ENCODE results near the gene ZFP57.

Gene ZFP57

DNA sequence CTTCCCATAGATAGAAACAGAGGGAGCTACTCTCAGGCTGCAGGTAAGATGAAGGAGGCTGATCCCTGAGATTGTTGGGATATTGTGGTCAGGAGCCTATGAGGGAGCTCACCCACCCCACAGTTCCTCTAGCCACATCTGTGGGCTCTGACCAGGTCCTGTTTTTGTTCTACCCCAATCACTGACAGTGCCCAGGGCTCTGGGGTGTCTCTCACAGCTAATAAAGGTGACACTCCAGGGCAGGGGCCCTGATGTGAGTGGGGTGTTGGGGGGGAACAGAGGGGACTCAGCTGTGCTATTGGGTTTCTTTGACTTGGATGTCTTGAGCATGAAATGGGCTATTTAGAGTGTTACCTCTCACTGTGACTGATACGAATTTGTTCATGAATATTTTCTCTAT is 45.0 kb upstream of the ZFP57 start:
- TF ChIP-seq SNAI2 (CRISPR knock-in tag; IDR thresholded peaks at IDR 0.05), result no peak
- no peak for TF ChIP-seq CSDC2 (CRISPR knock-in tag; IDR thresholded peaks at IDR 0.05)
- no peak for TF ChIP-seq ARNTL (CRISPR knock-in tag; IDR thresholded peaks at IDR 0.05; ENCODE audit: borderline replicate concordance, low read depth)
- no peak for TF ChIP-seq ZFP30 (CRISPR knock-in tag; IDR thresholded peaks at IDR 0.05)
- TF ChIP-seq TOX (CRISPR knock-in tag; IDR thresholded peaks at IDR 0.05; ENCODE audit: borderline replicate concordance), result no peak
- no peak for TF ChIP-seq ZFP3 (CRISPR knock-in tag; IDR thresholded peaks at IDR 0.05)
- TF ChIP-seq OSR1 (CRISPR knock-in tag; IDR thresholded peaks at IDR 0.05), result no peak
- no peak for TF ChIP-seq PPARA (CRISPR knock-in tag; IDR thresholded peaks at IDR 0.05; ENCODE audit: borderline replicate concordance)
- no peak for TF ChIP-seq ZNF565 (CRISPR knock-in tag; conservative IDR thresholded peaks at IDR 0.05; ENCODE audit: low read depth)
- no peak for TF ChIP-seq ISL1 (CRISPR knock-in tag; IDR thresholded peaks at IDR 0.05)
- TF ChIP-seq ZC3H10 (CRISPR knock-in tag; IDR thresholded peaks at IDR 0.05), result no peak
- no peak for ATAC-seq

- TF ChIP-seq ARNTL (CRISPR knock-in tag; IDR thresholded peaks at IDR 0.05; ENCODE audit: borderline replicate concordance, low read depth), result no peak
- no peak for TF ChIP-seq SNAI2 (CRISPR knock-in tag; IDR thresholded peaks at IDR 0.05)
- TF ChIP-seq PPARA (CRISPR knock-in tag; IDR thresholded peaks at IDR 0.05; ENCODE audit: borderline replicate concordance), result no peak
- no peak for TF ChIP-seq TCF4 (CRISPR knock-in tag; IDR thresholded peaks at IDR 0.05; ENCODE audit: borderline replicate concordance)
- TF ChIP-seq ZFP30 (CRISPR knock-in tag; IDR thresholded peaks at IDR 0.05), result no peak
- no peak for TF ChIP-seq ZC3H10 (CRISPR knock-in tag; IDR thresholded peaks at IDR 0.05)
- TF ChIP-seq RARB (CRISPR knock-in tag; IDR thresholded peaks at IDR 0.05), result no peak
- TF ChIP-seq OSR1 (CRISPR knock-in tag; IDR thresholded peaks at IDR 0.05), result no peak
Observed at GRCh38 chr6:29724937-29725869, 44.3 kb upstream of the ZFP57 start.

GRCh38 chr6:29723666-29724588 is 43.0 kb upstream of the ZFP57 start:
- peak; percentile 13; the same call in 2 of the 3 replicates for ATAC-seq
- TF ChIP-seq CREB5 (CRISPR knock-in tag; IDR thresholded peaks at IDR 0.05; ENCODE audit: low read depth), result no peak
- TF ChIP-seq ZFP30 (CRISPR knock-in tag; IDR thresholded peaks at IDR 0.05), result no peak
- TF ChIP-seq TOX (CRISPR knock-in tag; IDR thresholded peaks at IDR 0.05; ENCODE audit: borderline replicate concordance), result no peak

More at GRCh38 chr6:29724937-29725869, 44.3 kb upstream of the ZFP57 start:
- ATAC-seq, result no peak

DNA sequence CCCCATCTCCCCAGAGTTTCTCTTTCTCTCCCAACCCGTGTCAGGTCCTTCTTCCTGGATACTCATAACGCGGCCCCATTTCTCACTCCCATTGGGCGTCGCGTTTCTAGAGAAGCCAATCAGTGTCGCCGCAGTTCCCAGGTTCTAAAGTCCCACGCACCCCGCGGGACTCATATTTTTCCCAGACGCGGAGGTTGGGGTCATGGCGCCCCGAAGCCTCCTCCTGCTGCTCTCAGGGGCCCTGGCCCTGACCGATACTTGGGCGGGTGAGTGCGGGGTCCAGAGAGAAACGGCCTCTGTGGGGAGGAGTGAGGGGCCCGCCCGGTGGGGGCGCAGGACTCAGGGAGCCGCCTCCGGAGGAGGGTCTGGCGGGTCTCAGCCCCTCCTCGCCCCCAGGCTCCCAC is 42.3 kb upstream of the ZFP57 start, which contains the start of gene HLA-F:
Gene HLA-F (plus strand): TSS at position 173 of the 404 bp plus-strand sequence. CDS start 30 bp downstream, at position 203.
- TF ChIP-seq ZNF8 (CRISPR knock-in tag; IDR thresholded peaks at IDR 0.05) (no peak), ZNF565 (CRISPR knock-in tag; conservative IDR thresholded peaks at IDR 0.05; ENCODE audit: low read depth) (no peak), POU6F1 (CRISPR knock-in tag; IDR thresholded peaks at IDR 0.05; ENCODE audit: borderline replicate concordance, low read depth) (no peak), TOX (CRISPR knock-in tag; IDR thresholded peaks at IDR 0.05; ENCODE audit: borderline replicate concordance) (no peak), GLIS3 (CRISPR knock-in tag; IDR thresholded peaks at IDR 0.05) (no peak), TCF4 (CRISPR knock-in tag; IDR thresholded peaks at IDR 0.05; ENCODE audit: borderline replicate concordance) (no peak), ISL1 (CRISPR knock-in tag; IDR thresholded peaks at IDR 0.05) (no peak), ARNTL (CRISPR knock-in tag; IDR thresholded peaks at IDR 0.05; ENCODE audit: borderline replicate concordance, low read depth) (no peak), RARB (CRISPR knock-in tag; IDR thresholded peaks at IDR 0.05) (no peak), PPARA (CRISPR knock-in tag; IDR thresholded peaks at IDR 0.05; ENCODE audit: borderline replicate concordance) (no peak), ESRRG (CRISPR knock-in tag; IDR thresholded peaks at IDR 0.05) (no peak), BACH2 (CRISPR knock-in tag; IDR thresholded peaks at IDR 0.05; ENCODE audit: borderline replicate concordance) (no peak), ZFP30 (CRISPR knock-in tag; IDR thresholded peaks at IDR 0.05) (no peak)
- TF ChIP-seq, protein P1, sequence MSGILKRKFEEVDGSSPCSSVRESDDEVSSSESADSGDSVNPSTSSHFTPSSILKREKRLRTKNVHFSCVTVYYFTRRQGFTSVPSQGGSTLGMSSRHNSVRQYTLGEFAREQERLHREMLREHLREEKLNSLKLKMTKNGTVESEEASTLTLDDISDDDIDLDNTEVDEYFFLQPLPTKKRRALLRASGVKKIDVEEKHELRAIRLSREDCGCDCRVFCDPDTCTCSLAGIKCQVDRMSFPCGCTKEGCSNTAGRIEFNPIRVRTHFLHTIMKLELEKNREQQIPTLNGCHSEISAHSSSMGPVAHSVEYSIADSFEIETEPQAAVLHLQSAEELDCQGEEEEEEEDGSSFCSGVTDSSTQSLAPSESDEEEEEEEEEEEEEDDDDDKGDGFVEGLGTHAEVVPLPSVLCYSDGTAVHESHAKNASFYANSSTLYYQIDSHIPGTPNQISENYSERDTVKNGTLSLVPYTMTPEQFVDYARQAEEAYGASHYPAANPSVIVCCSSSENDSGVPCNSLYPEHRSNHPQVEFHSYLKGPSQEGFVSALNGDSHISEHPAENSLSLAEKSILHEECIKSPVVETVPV (CRISPR knock-in tag; IDR thresholded peaks at IDR 0.05), result no peak
- TF ChIP-seq, protein P2, sequence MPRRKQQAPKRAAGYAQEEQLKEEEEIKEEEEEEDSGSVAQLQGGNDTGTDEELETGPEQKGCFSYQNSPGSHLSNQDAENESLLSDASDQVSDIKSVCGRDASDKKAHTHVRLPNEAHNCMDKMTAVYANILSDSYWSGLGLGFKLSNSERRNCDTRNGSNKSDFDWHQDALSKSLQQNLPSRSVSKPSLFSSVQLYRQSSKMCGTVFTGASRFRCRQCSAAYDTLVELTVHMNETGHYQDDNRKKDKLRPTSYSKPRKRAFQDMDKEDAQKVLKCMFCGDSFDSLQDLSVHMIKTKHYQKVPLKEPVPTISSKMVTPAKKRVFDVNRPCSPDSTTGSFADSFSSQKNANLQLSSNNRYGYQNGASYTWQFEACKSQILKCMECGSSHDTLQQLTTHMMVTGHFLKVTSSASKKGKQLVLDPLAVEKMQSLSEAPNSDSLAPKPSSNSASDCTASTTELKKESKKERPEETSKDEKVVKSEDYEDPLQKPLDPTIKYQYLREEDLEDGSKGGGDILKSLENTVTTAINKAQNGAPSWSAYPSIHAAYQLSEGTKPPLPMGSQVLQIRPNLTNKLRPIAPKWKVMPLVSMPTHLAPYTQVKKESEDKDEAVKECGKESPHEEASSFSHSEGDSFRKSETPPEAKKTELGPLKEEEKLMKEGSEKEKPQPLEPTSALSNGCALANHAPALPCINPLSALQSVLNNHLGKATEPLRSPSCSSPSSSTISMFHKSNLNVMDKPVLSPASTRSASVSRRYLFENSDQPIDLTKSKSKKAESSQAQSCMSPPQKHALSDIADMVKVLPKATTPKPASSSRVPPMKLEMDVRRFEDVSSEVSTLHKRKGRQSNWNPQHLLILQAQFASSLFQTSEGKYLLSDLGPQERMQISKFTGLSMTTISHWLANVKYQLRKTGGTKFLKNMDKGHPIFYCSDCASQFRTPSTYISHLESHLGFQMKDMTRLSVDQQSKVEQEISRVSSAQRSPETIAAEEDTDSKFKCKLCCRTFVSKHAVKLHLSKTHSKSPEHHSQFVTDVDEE (CRISPR knock-in tag; IDR thresholded peaks at IDR 0.05), result no peak
- peak; percentile 100 for ATAC-seq

Measured in SK-N-SH treated with all-trans-retinoic acid at 6 μM for 48 hours (cell line).